KMS-11 (cell line): ENCODE data around the gene KLHL29.

Experiments
- H2AFZ ChIP-seq: fragments of 200-600 bp; sonication (generic); 2 replicates; pipeline ENCODE4 v1.6.1; 2016; ENCODE audit warnings: antibody characterized with exemption, mixed run types, low read depth
- H3K27ac ChIP-seq: fragments of 200-600 bp; sonication (generic); 2 replicates; pipeline ENCODE4 v1.6.1; 2016; ENCODE audit warnings: mild to moderate bottlenecking, mixed run types
- H3K27me3 ChIP-seq: fragments of 200-600 bp; sonication (generic); 2 replicates; pipeline ENCODE4 v1.6.1; 2017; ENCODE audit warnings: mild to moderate bottlenecking, low read depth, mixed run types, moderate library complexity; ENCODE audit not compliant: insufficient read depth
- H3K36me3 ChIP-seq: fragments of 200-600 bp; sonication (generic); 2 replicates; pipeline ENCODE4 v1.6.1; 2017; ENCODE audit warnings: mild to moderate bottlenecking, mixed run types; ENCODE audit not compliant: insufficient read depth
- H3K4me1 ChIP-seq: fragments of 200-600 bp; sonication (generic); 2 replicates; pipeline ENCODE4 v1.6.1; 2016; ENCODE audit warnings: mild to moderate bottlenecking, low read depth, mixed run types; ENCODE audit not compliant: poor library complexity, severe bottlenecking
- H3K4me2 ChIP-seq: fragments of 200-600 bp; sonication (generic); 2 replicates; pipeline ENCODE4 v1.7.0; 2016; ENCODE audit warnings: mild to moderate bottlenecking, mixed run types
- H3K4me3 ChIP-seq: fragments of 200-600 bp; sonication (generic); IDR thresholded peaks from 2 replicates; pipeline ENCODE4 v1.6.1; 2017; ENCODE audit warnings: low read depth, low read length, mixed read lengths; ENCODE audit not compliant: insufficient read depth
- H3K79me2 ChIP-seq: fragments of 200-600 bp; sonication (generic); 2 replicates; pipeline ENCODE4 v1.6.1; 2016; ENCODE audit warnings: low read depth, mixed run types; ENCODE audit not compliant: insufficient read depth
- H3K9ac ChIP-seq: fragments of 200-600 bp; sonication (generic); 2 replicates; pipeline ENCODE4 v1.6.1; 2016; ENCODE audit warnings: mild to moderate bottlenecking, mixed run types
- H4K20me1 ChIP-seq: fragments of 200-600 bp; sonication (generic); 2 replicates; pipeline ENCODE4 v1.6.1; 2016; ENCODE audit warnings: mild to moderate bottlenecking, mixed run types; ENCODE audit not compliant: insufficient read depth
- CTCF ChIP-seq: fragments of 200-600 bp; sonication (generic); conservative IDR thresholded peaks from 2 replicates; pipeline ENCODE4 v1.6.1; 2017; ENCODE audit warnings: low read depth, mild to moderate bottlenecking, antibody characterized with exemption, low read length, moderate library complexity, mixed read lengths

Gene KLHL29

GRCh38 chr2:23698721-23699579 is 314.0 kb downstream of the KLHL29 start:
- TF ChIP-seq CTCF = no peak
- no peaks in the 10 kb centered on the region for H4K20me1 ChIP-seq
- H3K36me3 ChIP-seq = no peaks in the 10 kb centered on the region
- H3K27ac ChIP-seq = no peak overlapping the region
- H3K4me2 ChIP-seq = no peak overlapping the region
- H3K79me2 ChIP-seq = no peaks in the 10 kb centered on the region
- no peaks in the 10 kb centered on the region for H3K4me1 ChIP-seq
- no peak overlapping the region for H3K9ac ChIP-seq
- no peak overlapping the region for H3K4me3 ChIP-seq
- H3K27me3 ChIP-seq = no peaks in the 10 kb centered on the region
- no peak overlapping the region for H2AFZ ChIP-seq

- Histone ChIP-seq H3K27ac (no peak overlapping the region), H3K4me3 (no peak overlapping the region), H4K20me1 (no peaks in the 10 kb centered on the region), H2AFZ (no peak overlapping the region), H3K36me3 (no peaks in the 10 kb centered on the region), H3K4me1 (no peaks in the 10 kb centered on the region), H3K79me2 (no peaks in the 10 kb centered on the region), H3K9ac (no peak overlapping the region), H3K4me2 (no peak overlapping the region), H3K27me3 (no peaks in the 10 kb centered on the region)
- no peak for TF ChIP-seq CTCF
Measured at GRCh38 chr2:23699580-23699925, 314.6 kb downstream of the KLHL29 start.

- H3K4me2 ChIP-seq = no peak overlapping the region
- no peaks in the 10 kb centered on the region for H3K36me3 ChIP-seq
- H3K4me3 ChIP-seq = no peak overlapping the region
- no peak for TF ChIP-seq CTCF
- H3K4me1 ChIP-seq = no peaks in the 10 kb centered on the region
- H4K20me1 ChIP-seq = no peaks in the 10 kb centered on the region
- no peak overlapping the region for H3K9ac ChIP-seq
- H2AFZ ChIP-seq = no peak overlapping the region
- H3K79me2 ChIP-seq = no peaks in the 10 kb centered on the region
- H3K27ac ChIP-seq = no peak overlapping the region
- H3K27me3 ChIP-seq = no peaks in the 10 kb centered on the region
Measured at GRCh38 chr2:23700627-23701026, 315.6 kb downstream of the KLHL29 start.

- Histone ChIP-seq H2AFZ (no peak overlapping the region), H3K27ac (no peak overlapping the region), H3K4me1 (no peaks in the 10 kb centered on the region), H3K4me3 (no peak overlapping the region), H4K20me1 (no peaks in the 10 kb centered on the region), H3K27me3 (no peaks in the 10 kb centered on the region), H3K4me2 (no peak overlapping the region), H3K9ac (no peak overlapping the region), H3K36me3 (no peaks in the 10 kb centered on the region), H3K79me2 (no peaks in the 10 kb centered on the region)
- TF ChIP-seq CTCF = no peak
Measured at GRCh38 chr2:23703037-23703582, 318.1 kb downstream of the KLHL29 start.
